ENCODE measurements around the gene NTRK2. TPM values are rescaled to one million over a fixed set of nuclear protein-coding genes. Genes with fewer than 3 reads are reported as not detected.

Gene NTRK2
- total RNA-seq, 1 donor from 2014 or later = 0.07 TPM

GRCh38 chr9:84779883-84780282, 110.4 kb downstream of the NTRK2 start:
- ATAC-seq (ENCODE audit: low read depth) (no peak), DNase-seq (no peak)
- intact Hi-C loops (cut with micrococcal nuclease) = loop anchor here (5.0 kb wide), 1 partner anchor 113 kb away; the partner anchor contains the start of gene NTRK2
- no peaks in the 10 kb centered on the region for H3K9me3 Mint-ChIP-seq
- ChIA-PET CTCF (interaction anchor here (1.7 kb wide), 1 partner anchor 383 kb away, joined by 6 read pairs; no protein-coding TSS in a partner anchor), POLR2A (no interaction called here)
- H3K4me3 Mint-ChIP-seq = no peak overlapping the region
- no peaks in the 10 kb centered on the region for H3K36me3 Mint-ChIP-seq (ENCODE audit: low read depth)
- H3K27ac Mint-ChIP-seq = no peak overlapping the region
- no peaks in the 10 kb centered on the region for H3K4me1 Mint-ChIP-seq
- no peak for TF ChIP-seq CTCF (IDR thresholded peaks at IDR 0.05)
- H3K27me3 Mint-ChIP-seq = peaks cover 2% of the 10 kb centered on the region

- no peak for TF ChIP-seq CTCF (IDR thresholded peaks at IDR 0.05)
- H3K36me3 Mint-ChIP-seq (ENCODE audit: low read depth) = no peaks in the 10 kb centered on the region
- intact Hi-C loops (cut with micrococcal nuclease) = loop anchor here (5.0 kb wide), 1 partner anchor 113 kb away; the partner anchor contains the start of gene NTRK2
- no peak overlapping the region for H3K4me3 Mint-ChIP-seq
- no peak for ATAC-seq (ENCODE audit: low read depth)
- H3K4me1 Mint-ChIP-seq = no peaks in the 10 kb centered on the region
- H3K27me3 Mint-ChIP-seq = peaks cover 2% of the 10 kb centered on the region
- H3K27ac Mint-ChIP-seq = no peak overlapping the region
- ChIA-PET POLR2A (no interaction called here), CTCF (interaction anchor here (1.7 kb wide), 1 partner anchor 383 kb away, joined by 6 read pairs; no protein-coding TSS in a partner anchor)
- DNase-seq = no peak
- H3K9me3 Mint-ChIP-seq = no peaks in the 10 kb centered on the region
Observed at GRCh38 chr9:84780385-84780784, 110.9 kb downstream of the NTRK2 start.

GRCh38 chr9:84781458-84781857, 111.9 kb downstream of the NTRK2 start:
- Mint-ChIP-seq H3K36me3 (ENCODE audit: low read depth) (no peaks in the 10 kb centered on the region), H3K27ac (no peak overlapping the region)
- CTCF ChIA-PET = interaction anchor here (1.0 to 1.6 kb wide), 2 partner anchors 84 to 112 kb away, joined by 3 to 8 read pairs; no protein-coding TSS in a partner anchor

GRCh38 chr9:84781931-84782866, 112.7 kb downstream of the NTRK2 start:
- intact Hi-C loops (cut with micrococcal nuclease) = loop anchor here (1.0 to 5.0 kb wide), 2 partner anchors 85 to 115 kb away; partner anchors contain the start of gene NTRK2
- DNase-seq (no peak), ATAC-seq (ENCODE audit: low read depth) (no peak)
- ChIA-PET CTCF (interaction anchor here (1.0 to 1.6 kb wide), 3 partner anchors 84 to 385 kb away, joined by 3 to 8 read pairs (median 4); no protein-coding TSS in a partner anchor), POLR2A (no interaction called here)
- Mint-ChIP-seq H3K4me1 (no peaks in the 10 kb centered on the region), H3K36me3 (ENCODE audit: low read depth) (no peaks in the 10 kb centered on the region), H3K4me3 (no peak overlapping the region), H3K9me3 (no peaks in the 10 kb centered on the region), H3K27ac (no peak overlapping the region), H3K27me3 (peaks cover 2% of the 10 kb centered on the region)
- TF ChIP-seq CTCF (IDR thresholded peaks at IDR 0.05) = no peak

More at GRCh38 chr9:84781458-84781857, 111.9 kb downstream of the NTRK2 start:
- H3K9me3 Mint-ChIP-seq = no peaks in the 10 kb centered on the region
- H3K4me3 Mint-ChIP-seq = no peak overlapping the region
- peaks cover 2% of the 10 kb centered on the region for H3K27me3 Mint-ChIP-seq
- DNase-seq (no peak), ATAC-seq (ENCODE audit: low read depth) (no peak)
- TF ChIP-seq CTCF (IDR thresholded peaks at IDR 0.05) = no peak
- intact Hi-C loops (cut with micrococcal nuclease) = loop anchor here (1.0 to 5.0 kb wide), 2 partner anchors 84 to 114 kb away; partner anchors contain the start of gene NTRK2
- no peaks in the 10 kb centered on the region for H3K4me1 Mint-ChIP-seq
- POLR2A ChIA-PET = no interaction called here

Data from activated B cell treated with CpG ODN at 0.5 μM for 24 hours (primary cell).